Common myeloid progenitor, CD34-positive (primary cell): Measurements from ENCODE around the gene MPZL3.

Source experiments
- CTCF ChIA-PET: fragments of 350-600 bp; sonication (Branson Sonifier 250); formaldehyde crosslinking; loops from one replicate; lab custom pipeline; 2021; ENCODE audit warnings: antibody characterized with exemption; lab: Charles Lee
- POLR2A ChIA-PET: fragments of 350-600 bp; sonication (Branson Sonifier 250); formaldehyde crosslinking; loops from one replicate; lab custom pipeline; 2021; ENCODE audit warnings: antibody characterized with exemption; lab: Charles Lee
- DNase-seq, 3 donors: peaks; one replicate each; pipeline versions ENCODE4 v3.0.0 to v3.0.0-alpha.2; 2013
- H3K27ac ChIP-seq, 2 experiments: 1 replicate in 1 of 2; 2 replicates in 1 of 2; pipeline ENCODE4 v1.7.0; 2013; ENCODE audit warnings: inconsistent platforms in 2 of 2, low read length in 2 of 2, mild to moderate bottlenecking in 2 of 2, low read depth in 1 of 2, moderate library complexity in 1 of 2; ENCODE audit not compliant: severe bottlenecking in 2 of 2, insufficient read depth in 1 of 2, poor library complexity in 1 of 2
- H3K27me3 ChIP-seq, 5 experiments: replicated peaks in 2 of 5; 1 replicate in 3 of 5; 2 replicates in 2 of 5; pipeline versions ENCODE4 v1.6.1 to v1.7.0; 2013; ENCODE audit warnings: low read length in 4 of 5, mild to moderate bottlenecking in 2 of 5, moderate library complexity in 2 of 5, inconsistent platforms in 1 of 5; ENCODE audit not compliant: insufficient read depth in 5 of 5, control insufficient read depth in 4 of 5
- H3K36me3 ChIP-seq, 4 experiments: 1 replicate in 2 of 4; 2 replicates in 2 of 4; pipeline versions ENCODE4 v1.6.1 to v1.7.0; 2013; ENCODE audit warnings: low read length in 3 of 4, control low read depth in 1 of 4, mild to moderate bottlenecking in 1 of 4; ENCODE audit not compliant: control insufficient read depth in 4 of 4, insufficient read depth in 4 of 4
- H3K4me1 ChIP-seq, 4 experiments: 1 replicate in 3 of 4; 2 replicates in 1 of 4; pipeline versions ENCODE4 v1.6.1 to v1.7.1; 2013; ENCODE audit warnings: low read length in 3 of 4, mild to moderate bottlenecking in 3 of 4, control low read depth in 1 of 4, inconsistent platforms in 1 of 4, moderate library complexity in 1 of 4; ENCODE audit not compliant: control insufficient read depth in 4 of 4, insufficient read depth in 4 of 4; ENCODE audit errors: control extremely low read depth in 1 of 4
- H3K4me3 ChIP-seq, 7 experiments: 1 replicate in 4 of 7; 2 replicates in 3 of 7; pipeline versions ENCODE4 v1.5.1 to v1.7.0; 2013; ENCODE audit warnings: mild to moderate bottlenecking in 7 of 7, low read length in 6 of 7, moderate library complexity in 6 of 7, inconsistent platforms in 2 of 7, low read depth in 2 of 7, control low read depth in 1 of 7; ENCODE audit not compliant: insufficient read depth in 4 of 7, control insufficient read depth in 1 of 7; ENCODE audit errors: extremely low read depth in 1 of 7
- H3K9me3 ChIP-seq, 5 experiments: 1 replicate in 4 of 5; 2 replicates in 1 of 5; pipeline versions ENCODE4 v1.6.1 to v1.7.1; 2013; ENCODE audit warnings: low read length in 4 of 5, mild to moderate bottlenecking in 2 of 5, inconsistent platforms in 1 of 5, low read depth in 1 of 5, moderate library complexity in 1 of 5; ENCODE audit not compliant: control insufficient read depth in 4 of 5, insufficient read depth in 2 of 5; ENCODE audit errors: control extremely low read depth in 1 of 5
- WGBS: methylation state at CpG from one replicate; pipeline ENCODE4 v1.1.5; 2013; ENCODE audit not compliant: insufficient coverage; 5-methylcytosine and 5-hydroxymethylcytosine counted together

The MPZL3 gene

GRCh38 chr11:118216621-118217481 lies 35.3 kb downstream of the MPZL3 start:
- CTCF ChIA-PET = interaction anchor here (0.7 to 7.1 kb wide), 10 partner anchors 8 to 73 kb away, joined by 3 to 42 read pairs (median 4); partner anchors contain the start of gene JAML
- H3K27me3 ChIP-seq = no peaks in the 10 kb centered on the region
- H3K4me1 ChIP-seq = peaks cover 41 to 88% (median 80%) of the 10 kb centered on the region in 4 experiments
- POLR2A ChIA-PET = interaction anchor here (0.8 kb wide), 1 partner anchor 10 kb away, joined by 4 read pairs; no protein-coding TSS in a partner anchor
- WGBS = 43% methylated on average over 10 of the region's 11 CpGs
- H3K27ac ChIP-seq = no peak overlapping the region
- H3K4me3 ChIP-seq = peak overlapping the region in 3 of 7 experiments; percentile 10 to 35 (median 26)
- no peaks in the 10 kb centered on the region for H3K9me3 ChIP-seq
- peak in 2 of 3 donors; percentile 54 to 64 for DNase-seq
- peaks cover 0 to 12% (median 0%) of the 10 kb centered on the region in 4 experiments for H3K36me3 ChIP-seq

- Histone ChIP-seq H3K36me3 (peaks cover 0 to 21% (median 2%) of the 10 kb centered on the region in 4 experiments), H3K27ac (peak overlapping the region in 1 of 2 experiments; percentile 64), H3K9me3 (no peaks in the 10 kb centered on the region), H3K4me1 (peaks cover 42 to 91% (median 78%) of the 10 kb centered on the region in 4 experiments), H3K27me3 (no peaks in the 10 kb centered on the region), H3K4me3 (no peak overlapping the region)
- WGBS = 80% methylated on average over 1 of the region's 7 CpGs
- POLR2A ChIA-PET = no interaction called here
- peak in 1 of 3 donors; percentile 8 for DNase-seq
- CTCF ChIA-PET = interaction anchor here (0.7 to 7.1 kb wide), 6 partner anchors 8 to 27 kb away, joined by 3 to 42 read pairs (median 4); partner anchors contain the start of gene JAML
These were observed 36.4 kb downstream of the MPZL3 start for GRCh38 chr11:118215765-118216164.

- Histone ChIP-seq H3K9me3 (no peaks in the 10 kb centered on the region), H3K27ac (peak overlapping the region in 1 of 2 experiments; percentile 64), H3K27me3 (no peaks in the 10 kb centered on the region), H3K36me3 (peaks cover 0 to 22% (median 2%) of the 10 kb centered on the region in 4 experiments), H3K4me3 (peak overlapping the region in 3 of 7 experiments; percentile 19 to 36 (median 31)), H3K4me1 (peaks cover 42 to 86% (median 75%) of the 10 kb centered on the region in 4 experiments)
- POLR2A ChIA-PET = no interaction called here
- WGBS = no CpG with 5 or more reads among the region's 3 CpGs
- CTCF ChIA-PET = interaction anchor here (1.3 to 7.1 kb wide), 7 partner anchors 10 to 81 kb away, joined by 3 to 42 read pairs (median 5); partner anchors contain the start of genes JAML and MPZL2
- DNase-seq = peak in 2 of 3 donors; percentile 29 to 51
These were observed 36.9 kb downstream of the MPZL3 start for GRCh38 chr11:118215262-118215661.

GRCh38 chr11:118214210-118214914 lies 37.8 kb downstream of the MPZL3 start:
- peak; percentile 51 to 75 (median 68) for DNase-seq
- POLR2A ChIA-PET = interaction anchor here (0.8 to 1.3 kb wide), 5 partner anchors 10 to 70 kb away, joined by 3 to 4 read pairs (median 3); no protein-coding TSS in a partner anchor
- Histone ChIP-seq H3K4me1 (peaks cover 42 to 77% (median 68%) of the 10 kb centered on the region in 4 experiments), H3K27ac (peak overlapping the region; percentile 43 to 64), H3K4me3 (peak overlapping the region in 6 of 7 experiments; percentile 2 to 56 (median 36)), H3K27me3 (no peaks in the 10 kb centered on the region), H3K36me3 (peaks cover 0 to 25% (median 2%) of the 10 kb centered on the region in 4 experiments), H3K9me3 (no peaks in the 10 kb centered on the region)
- CTCF ChIA-PET = interaction anchor here (0.7 to 7.1 kb wide), 16 partner anchors 8 to 131 kb away, joined by 3 to 42 read pairs (median 4); partner anchors contain the start of genes JAML and MPZL2
- 0% methylated on average over 5 of the region's 6 CpGs for WGBS

GRCh38 chr11:118213781-118214180 lies 38.4 kb downstream of the MPZL3 start:
- 90% methylated on average over 2 of the region's 2 CpGs for WGBS
- no peak for DNase-seq
- Histone ChIP-seq H3K27ac (peak overlapping the region; percentile 43 to 64), H3K4me3 (peak overlapping the region in 5 of 7 experiments; percentile 2 to 56 (median 32)), H3K9me3 (no peaks in the 10 kb centered on the region), H3K36me3 (peaks cover 0 to 25% (median 2%) of the 10 kb centered on the region in 4 experiments), H3K27me3 (no peaks in the 10 kb centered on the region), H3K4me1 (peaks cover 42 to 73% (median 66%) of the 10 kb centered on the region in 4 experiments)
- CTCF ChIA-PET = interaction anchor here (0.9 to 7.1 kb wide), 16 partner anchors 8 to 132 kb away, joined by 3 to 42 read pairs (median 4); partner anchors contain the start of genes JAML and MPZL2
- POLR2A ChIA-PET = interaction anchor here (0.8 to 1.3 kb wide), 4 partner anchors 10 to 70 kb away, joined by 3 to 4 read pairs (median 4); no protein-coding TSS in a partner anchor

GRCh38 chr11:118213201-118213600 lies 39.0 kb downstream of the MPZL3 start:
- CTCF ChIA-PET = interaction anchor here (0.9 to 7.1 kb wide), 10 partner anchors 10 to 133 kb away, joined by 3 to 42 read pairs (median 7); partner anchors contain the start of gene JAML
- Histone ChIP-seq H3K4me3 (peak overlapping the region in 4 of 7 experiments; percentile 2 to 45 (median 36)), H3K36me3 (peaks cover 0 to 25% (median 4%) of the 10 kb centered on the region in 4 experiments), H3K4me1 (peaks cover 42 to 67% (median 65%) of the 10 kb centered on the region in 4 experiments), H3K27me3 (no peaks in the 10 kb centered on the region), H3K9me3 (no peaks in the 10 kb centered on the region), H3K27ac (no peak overlapping the region)
- POLR2A ChIA-PET = interaction anchor here (1.2 to 1.3 kb wide), 2 partner anchors 11 to 29 kb away, joined by 3 to 4 read pairs; no protein-coding TSS in a partner anchor
- WGBS = 80% methylated on average over 3 of the region's 4 CpGs
- DNase-seq = no peak
